ENCODE data around the gene SIT1.

DNA sequence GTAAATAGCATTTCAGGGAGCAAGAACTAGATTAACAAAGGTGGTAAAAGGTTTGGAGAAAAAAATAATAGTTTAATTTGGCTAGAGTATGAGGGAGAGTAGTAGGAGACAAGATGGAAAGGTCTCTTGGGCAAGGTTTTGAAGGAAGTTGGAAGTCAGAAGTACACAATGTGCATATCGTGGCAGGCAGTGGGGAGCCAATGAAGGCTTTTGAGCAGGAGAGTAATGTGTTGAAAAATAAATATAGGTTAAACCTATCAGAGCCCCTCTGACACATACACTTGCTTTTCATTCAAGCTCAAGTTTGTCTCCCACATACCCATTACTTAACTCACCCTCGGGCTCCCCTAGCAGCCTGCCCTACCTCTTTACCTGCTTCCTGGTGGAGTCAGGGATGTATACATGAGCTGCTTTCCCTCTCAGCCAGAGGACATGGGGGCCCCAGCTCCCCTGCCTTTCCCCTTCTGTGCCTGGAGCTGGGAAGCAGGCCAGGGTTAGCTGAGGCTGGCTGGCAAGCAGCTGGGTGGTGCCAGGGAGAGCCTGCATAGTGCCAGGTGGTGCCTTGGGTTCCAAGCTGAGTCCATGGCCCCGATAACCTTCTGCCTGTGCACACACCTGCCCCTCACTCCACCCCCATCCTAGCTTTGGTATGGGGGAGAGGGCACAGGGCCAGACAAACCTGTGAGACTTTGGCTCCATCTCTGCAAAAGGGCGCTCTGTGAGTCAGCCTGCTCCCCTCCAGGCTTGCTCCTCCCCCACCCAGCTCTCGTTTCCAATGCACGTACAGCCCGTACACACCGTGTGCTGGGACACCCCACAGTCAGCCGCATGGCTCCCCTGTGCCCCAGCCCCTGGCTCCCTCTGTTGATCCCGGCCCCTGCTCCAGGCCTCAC, 22.6 kb upstream of the SIT1 start, which contains the start of gene CA9:
- TF ChIP-seq CTCF (IDR thresholded peaks at IDR 0.05; ENCODE audit: insufficient read depth, low read depth, low read length) (no peak), EZH2 (IDR thresholded peaks at IDR 0.05; ENCODE audit: insufficient read depth, low read length) (no peak)

All from astrocyte (in vitro differentiated cells and primary cell).